Activated naive CD8-positive, alpha-beta T cell (primary cell): Measurements from ENCODE around the gene CCDC80.
"Not testable (repeated sequence)": the region's sequence is repeated elsewhere in the genome, so short reads cannot be mapped to it uniquely, and the experiment has no call there.

ENCODE experiments used
- H3K27ac Mint-ChIP-seq: one replicate; pipeline ENCODE4 v1.8.0; 2021; ENCODE audit warnings: mixed read lengths
- H3K27me3 Mint-ChIP-seq: one replicate; pipeline ENCODE4 v1.8.0; 2021; ENCODE audit warnings: mixed read lengths
- H3K36me3 Mint-ChIP-seq: one replicate; pipeline ENCODE4 v1.8.0; 2021; ENCODE audit warnings: mixed read lengths
- H3K4me1 Mint-ChIP-seq: one replicate; pipeline ENCODE4 v1.8.0; 2021; ENCODE audit warnings: low read depth, mixed read lengths
- H3K4me3 Mint-ChIP-seq: one replicate; pipeline ENCODE4 v1.8.0; 2021; ENCODE audit warnings: mild to moderate bottlenecking, mixed read lengths
- H3K9me3 Mint-ChIP-seq: one replicate; pipeline ENCODE4 v1.8.0; 2021; ENCODE audit warnings: low read depth, mixed read lengths

CCDC80 gene

GRCh38 chr3:112598731-112599130 lies 42.2 kb downstream of the CCDC80 start:
- H3K9me3 Mint-ChIP-seq = no peaks in the 10 kb centered on the region
- peaks cover 11% of the 10 kb centered on the region for H3K36me3 Mint-ChIP-seq
- H3K4me1 Mint-ChIP-seq = peaks cover 2% of the 10 kb centered on the region
- H3K4me3 Mint-ChIP-seq = no peak overlapping the region
- H3K27me3 Mint-ChIP-seq = no peaks in the 10 kb centered on the region
- no peak overlapping the region for H3K27ac Mint-ChIP-seq

- Mint-ChIP-seq H3K27me3 (no peaks in the 10 kb centered on the region), H3K9me3 (peaks cover 2% of the 10 kb centered on the region), H3K36me3 (peaks cover 15% of the 10 kb centered on the region), H3K4me3 (no peak overlapping the region), H3K27ac (no peak overlapping the region), H3K4me1 (peaks cover 2% of the 10 kb centered on the region)
Measured at GRCh38 chr3:112597945-112598344, 43.0 kb downstream of the CCDC80 start.

GRCh38 chr3:112594856-112595255 lies 46.1 kb downstream of the CCDC80 start:
- Mint-ChIP-seq H3K36me3 (peaks cover 42% of the 10 kb centered on the region), H3K4me1 (peaks cover 2% of the 10 kb centered on the region), H3K27me3 (no peaks in the 10 kb centered on the region), H3K4me3 (no peak overlapping the region), H3K9me3 (peaks cover 8% of the 10 kb centered on the region), H3K27ac (no peak overlapping the region)

- Mint-ChIP-seq H3K27ac (no peak overlapping the region), H3K4me1 (peaks cover 2% of the 10 kb centered on the region), H3K27me3 (no peaks in the 10 kb centered on the region), H3K9me3 (peaks cover 8% of the 10 kb centered on the region), H3K36me3 (peaks cover 48% of the 10 kb centered on the region), H3K4me3 (no peak overlapping the region)
Measured at GRCh38 chr3:112593258-112593657, 47.7 kb downstream of the CCDC80 start.

GRCh38 chr3:112587336-112587735 lies 53.6 kb downstream of the CCDC80 start:
- Mint-ChIP-seq H3K27ac (no peak overlapping the region), H3K27me3 (no peaks in the 10 kb centered on the region), H3K36me3 (peaks cover 35% of the 10 kb centered on the region), H3K4me1 (peaks cover 2% of the 10 kb centered on the region), H3K4me3 (no peak overlapping the region), H3K9me3 (no peaks in the 10 kb centered on the region)

GRCh38 chr3:112585782-112586181 lies 55.2 kb downstream of the CCDC80 start:
- H3K4me1 Mint-ChIP-seq = no peaks in the 10 kb centered on the region
- H3K27ac Mint-ChIP-seq = no peak overlapping the region
- no peaks in the 10 kb centered on the region for H3K27me3 Mint-ChIP-seq
- H3K4me3 Mint-ChIP-seq = no peak overlapping the region
- peaks cover 22% of the 10 kb centered on the region for H3K36me3 Mint-ChIP-seq
- H3K9me3 Mint-ChIP-seq = no peaks in the 10 kb centered on the region

- H3K4me3 Mint-ChIP-seq = no peak overlapping the region
- H3K4me1 Mint-ChIP-seq = no peaks in the 10 kb centered on the region
- peaks cover 18% of the 10 kb centered on the region for H3K36me3 Mint-ChIP-seq
- no peaks in the 10 kb centered on the region for H3K27me3 Mint-ChIP-seq
- H3K9me3 Mint-ChIP-seq = no peaks in the 10 kb centered on the region
- no peak overlapping the region for H3K27ac Mint-ChIP-seq
Measured at GRCh38 chr3:112583105-112583504, 57.8 kb downstream of the CCDC80 start.

- Mint-ChIP-seq H3K27me3 (no peaks in the 10 kb centered on the region), H3K4me3 (no peak overlapping the region), H3K36me3 (peaks cover 13% of the 10 kb centered on the region), H3K9me3 (no peaks in the 10 kb centered on the region), H3K4me1 (no peaks in the 10 kb centered on the region), H3K27ac (no peak overlapping the region)
Measured at GRCh38 chr3:112582244-112582874, 58.6 kb downstream of the CCDC80 start.

GRCh38 chr3:112579697-112580096 lies 61.2 kb downstream of the CCDC80 start:
- Mint-ChIP-seq H3K36me3 (peaks cover 13% of the 10 kb centered on the region), H3K4me1 (no peaks in the 10 kb centered on the region), H3K27ac (no peak overlapping the region), H3K9me3 (no peaks in the 10 kb centered on the region), H3K4me3 (no peak overlapping the region), H3K27me3 (no peaks in the 10 kb centered on the region)

- no peak overlapping the region for H3K4me3 Mint-ChIP-seq
- H3K27ac Mint-ChIP-seq = no peak overlapping the region
- H3K9me3 Mint-ChIP-seq = no peaks in the 10 kb centered on the region
- no peaks in the 10 kb centered on the region for H3K4me1 Mint-ChIP-seq
- peaks cover 13% of the 10 kb centered on the region for H3K36me3 Mint-ChIP-seq
- H3K27me3 Mint-ChIP-seq = no peaks in the 10 kb centered on the region
Measured at GRCh38 chr3:112579232-112579631, 61.7 kb downstream of the CCDC80 start.

- no peak overlapping the region for H3K27ac Mint-ChIP-seq
- peaks cover 18% of the 10 kb centered on the region for H3K36me3 Mint-ChIP-seq
- no peaks in the 10 kb centered on the region for H3K9me3 Mint-ChIP-seq
- peaks cover 3% of the 10 kb centered on the region for H3K4me1 Mint-ChIP-seq
- H3K27me3 Mint-ChIP-seq = no peaks in the 10 kb centered on the region
- H3K4me3 Mint-ChIP-seq = no peak overlapping the region
Measured at GRCh38 chr3:112572701-112573100, 68.2 kb downstream of the CCDC80 start.

- H3K4me3 Mint-ChIP-seq = no peak overlapping the region
- no peaks in the 10 kb centered on the region for H3K27me3 Mint-ChIP-seq
- peaks cover 8% of the 10 kb centered on the region for H3K4me1 Mint-ChIP-seq
- H3K9me3 Mint-ChIP-seq = no peaks in the 10 kb centered on the region
- no peak overlapping the region for H3K27ac Mint-ChIP-seq
- H3K36me3 Mint-ChIP-seq = peaks cover 21% of the 10 kb centered on the region
Measured at GRCh38 chr3:112569265-112569664, 71.7 kb downstream of the CCDC80 start.

GRCh38 chr3:112568642-112569041 lies 72.3 kb downstream of the CCDC80 start:
- no peak overlapping the region for H3K27ac Mint-ChIP-seq
- H3K36me3 Mint-ChIP-seq = peaks cover 19% of the 10 kb centered on the region
- no peaks in the 10 kb centered on the region for H3K9me3 Mint-ChIP-seq
- H3K4me1 Mint-ChIP-seq = peaks cover 13% of the 10 kb centered on the region
- no peaks in the 10 kb centered on the region for H3K27me3 Mint-ChIP-seq
- no peak overlapping the region for H3K4me3 Mint-ChIP-seq

- Mint-ChIP-seq H3K27ac (no peak overlapping the region), H3K27me3 (no peaks in the 10 kb centered on the region), H3K4me1 (peaks cover 34% of the 10 kb centered on the region), H3K36me3 (peaks cover 12% of the 10 kb centered on the region), H3K9me3 (no peaks in the 10 kb centered on the region), H3K4me3 (no peak overlapping the region)
Measured at GRCh38 chr3:112564940-112565305, 76.0 kb downstream of the CCDC80 start.

GRCh38 chr3:112564247-112564939 lies 76.5 kb downstream of the CCDC80 start:
- not testable (repeated sequence) for H3K36me3 Mint-ChIP-seq, H3K27me3 Mint-ChIP-seq, H3K27ac Mint-ChIP-seq, H3K9me3 Mint-ChIP-seq
- H3K4me3 Mint-ChIP-seq = peak overlapping the region; percentile 14
- peaks cover 39% of the 10 kb centered on the region for H3K4me1 Mint-ChIP-seq
